H1 (cell line): ENCODE measurements around the gene ICAM2. TPM values are rescaled to one million over a fixed set of nuclear protein-coding genes. Genes with fewer than 3 reads are reported as not detected.

Experiments
- CTCF ChIA-PET: fragments of 300-600 bp; sonication (Branson Sonifier 250); formaldehyde crosslinking; loops from one replicate; lab custom pipeline; 2021; ENCODE audit not compliant: partially characterized antibody; lab: Charles Lee
- POLR2A ChIA-PET: fragments of 300-600 bp; sonication (Branson Sonifier 250); formaldehyde crosslinking; loops from one replicate; lab custom pipeline; 2021; ENCODE audit warnings: inconsistent platforms; ENCODE audit not compliant: partially characterized antibody; lab: Charles Lee
- DNase-seq, 2 experiments: peaks; one replicate each; pipeline versions ENCODE4 v3.0.0 to v3.0.0-alpha.2; 2010 to 2022; ENCODE audit warnings: low spot score in 2 of 2, low read depth in 1 of 2, mixed read lengths in 1 of 2
- FAIRE-seq: peaks from 2 replicates; lab custom pipeline; 2011; peaks lifted over from hg19 to GRCh38; lab: Jason Lieb, UNC
- H2AFZ ChIP-seq: 2 replicates; pipeline ENCODE4 v1.8.1; 2012; ENCODE audit warnings: low read length, inconsistent platforms
- H2AK5ac ChIP-seq: 2 replicates; pipeline ENCODE4 v1.6.1; 2013; ENCODE audit warnings: low read depth, low read length
- H2BK120ac ChIP-seq: replicated peaks from 2 replicates; pipeline ENCODE3; 2013; ENCODE audit warnings: low read depth, low read length, inconsistent platforms
- H2BK12ac ChIP-seq: 2 replicates; pipeline ENCODE4 v1.6.1; 2013; ENCODE audit warnings: low read depth, low read length
- H2BK15ac ChIP-seq: 2 replicates; pipeline ENCODE4 v1.6.1; 2013; ENCODE audit warnings: low read length
- H2BK20ac ChIP-seq: 2 replicates; pipeline ENCODE4 v1.6.1; 2013; ENCODE audit warnings: low read length
- H2BK5ac ChIP-seq: 2 replicates; pipeline ENCODE4 v1.6.1; 2013; ENCODE audit warnings: low read depth, low read length
- H3K14ac ChIP-seq: 2 replicates; pipeline ENCODE4 v1.6.1; 2013; ENCODE audit warnings: inconsistent platforms; ENCODE audit not compliant: insufficient read length
- H3K18ac ChIP-seq: 2 replicates; pipeline ENCODE4 v1.6.1; 2013; ENCODE audit warnings: low read length; ENCODE audit errors: extremely low read depth
- H3K23ac ChIP-seq: 2 replicates; pipeline ENCODE4 v1.6.1; 2013; ENCODE audit warnings: inconsistent platforms; ENCODE audit not compliant: insufficient read length
- H3K23me2 ChIP-seq: 2 replicates; pipeline ENCODE4 v1.6.1; 2013; ENCODE audit warnings: low read depth, low read length
- H3K27ac ChIP-seq: 2 replicates; pipeline ENCODE4 v1.6.1; 2011; ENCODE audit warnings: low read depth, low read length, inconsistent platforms
- H3K27me3 ChIP-seq, 4 experiments: replicated peaks in 1 of 4; 1 replicate in 1 of 4; 2 replicates in 3 of 4; pipeline versions ENCODE4 v1.6.1 to v1.8.1; 2011 to 2013; ENCODE audit warnings: low read length in 3 of 4, mild to moderate bottlenecking in 3 of 4, inconsistent platforms in 2 of 4, mixed read lengths in 2 of 4, moderate library complexity in 1 of 4; ENCODE audit not compliant: control insufficient read depth in 3 of 4, insufficient read depth in 3 of 4; ENCODE audit errors: extremely low read depth in 1 of 4
- H3K36me3 ChIP-seq, 4 experiments: 2 replicates each; pipeline versions ENCODE4 v1.6.1 to v1.8.1; 2011 to 2013; ENCODE audit warnings: mild to moderate bottlenecking in 4 of 4, low read length in 3 of 4, moderate library complexity in 2 of 4, control low read depth in 1 of 4, inconsistent platforms in 1 of 4; ENCODE audit not compliant: insufficient read depth in 4 of 4, control insufficient read depth in 2 of 4
- H3K4ac ChIP-seq: replicated peaks from 2 replicates; pipeline ENCODE3; 2013; ENCODE audit warnings: low read length, low read depth, mixed read lengths, inconsistent platforms; ENCODE audit not compliant: insufficient read length
- H3K4me1 ChIP-seq, 4 experiments: replicated peaks in 1 of 4; 1 replicate in 1 of 4; 2 replicates in 3 of 4; pipeline versions ENCODE4 v1.6.1 to v1.8.1; 2011 to 2013; ENCODE audit warnings: low read length in 3 of 4, inconsistent platforms in 2 of 4, mixed read lengths in 1 of 4; ENCODE audit not compliant: insufficient read depth in 4 of 4, control insufficient read depth in 3 of 4
- H3K4me2 ChIP-seq, 2 experiments: 2 replicates each; pipeline versions ENCODE4 v1.6.1 to v1.8.1; 2011 to 2013; ENCODE audit warnings: low read depth in 2 of 2, low read length in 2 of 2, control low read depth in 1 of 2, inconsistent platforms in 1 of 2, mild to moderate bottlenecking in 1 of 2; ENCODE audit not compliant: insufficient read depth in 1 of 2
- H3K4me3 ChIP-seq, 4 experiments: fragments of 200-600, 300-600 bp in 1 of 4; sonication (generic), shearing (Covaris generic), sonication (Bioruptor Twin) in 1 of 4; 2 replicates each; pipeline versions ENCODE4 v1.5.1 to v1.8.1; 2011 to 2016; ENCODE audit warnings: low read length in 4 of 4, low read depth in 3 of 4, control low read depth in 2 of 4, inconsistent platforms in 2 of 4, mild to moderate bottlenecking in 2 of 4, mixed read lengths in 1 of 4, moderate library complexity in 1 of 4; ENCODE audit not compliant: insufficient read depth in 2 of 4; ENCODE audit errors: extremely low read depth in 1 of 4
- H3K56ac ChIP-seq: replicated peaks from 2 replicates; pipeline ENCODE3; 2013; ENCODE audit warnings: low read depth, mild to moderate bottlenecking, mixed read lengths, low read length, inconsistent platforms; ENCODE audit not compliant: insufficient read length
- H3K79me1 ChIP-seq: 2 replicates; pipeline ENCODE4 v1.6.1; 2013; ENCODE audit warnings: low read depth, low read length, control low read depth
- H3K79me2 ChIP-seq, 2 experiments: 2 replicates each; pipeline versions ENCODE4 v1.6.1 to v1.8.1; 2012 to 2013; ENCODE audit warnings: low read length in 2 of 2, mild to moderate bottlenecking in 2 of 2, inconsistent platforms in 1 of 2; ENCODE audit not compliant: insufficient read depth in 2 of 2, control insufficient read depth in 1 of 2
- H3K9ac ChIP-seq, 4 experiments: replicated peaks in 1 of 4; 1 replicate in 1 of 4; 2 replicates in 3 of 4; pipeline versions ENCODE4 v1.6.1 to v1.8.1; 2011 to 2013; ENCODE audit warnings: low read depth in 3 of 4, low read length in 3 of 4, control low read depth in 2 of 4, mild to moderate bottlenecking in 2 of 4, moderate library complexity in 2 of 4, inconsistent platforms in 1 of 4; ENCODE audit errors: extremely low read depth in 1 of 4
- H3K9me3 ChIP-seq, 2 experiments: 2 replicates each; pipeline versions ENCODE4 v1.6.1 to v1.8.1; 2012 to 2013; ENCODE audit warnings: mild to moderate bottlenecking in 2 of 2, moderate library complexity in 2 of 2, control low read depth in 1 of 2, inconsistent platforms in 1 of 2, low read depth in 1 of 2, low read length in 1 of 2, mixed read lengths in 1 of 2; ENCODE audit not compliant: insufficient read depth in 2 of 2
- H4K20me1 ChIP-seq, 2 experiments: replicated peaks in 1 of 2; 2 replicates each; pipeline versions ENCODE3 to v1.8.1; 2011 to 2013; ENCODE audit warnings: inconsistent platforms in 2 of 2, low read length in 2 of 2, mild to moderate bottlenecking in 1 of 2; ENCODE audit not compliant: insufficient read depth in 2 of 2, control insufficient read depth in 1 of 2
- H4K5ac ChIP-seq: 2 replicates; pipeline ENCODE4 v1.6.1; 2013; ENCODE audit warnings: low read length, low read depth, mixed read lengths, inconsistent platforms; ENCODE audit not compliant: insufficient read length
- H4K8ac ChIP-seq: 2 replicates; pipeline ENCODE4 v1.8.0; 2013; ENCODE audit warnings: mild to moderate bottlenecking, moderate library complexity, low read length, inconsistent platforms; ENCODE audit not compliant: insufficient read depth; ENCODE audit errors: extremely low read depth
- H4K91ac ChIP-seq: replicated peaks from 2 replicates; pipeline ENCODE3; 2013; ENCODE audit warnings: low read length, mixed read lengths, inconsistent platforms; ENCODE audit not compliant: insufficient read length
- HDAC2 ChIP-seq, 2 experiments: fragments of 300-600 bp in 1 of 2; sonication (generic) in 1 of 2; IDR thresholded peaks; 2 replicates each; pipeline ENCODE4 v1.6.1; 2011 to 2012; ENCODE audit warnings: low read depth in 2 of 2, low read length in 2 of 2, mild to moderate bottlenecking in 2 of 2, moderate library complexity in 2 of 2, borderline replicate concordance in 1 of 2, inconsistent platforms in 1 of 2
- HDAC6 ChIP-seq: IDR thresholded peaks from one replicate; pipeline ENCODE4 v1.7.1; 2012; ENCODE audit warnings: low read depth, mild to moderate bottlenecking, inconsistent platforms, low read length, moderate library complexity
- NANOG ChIP-seq: IDR thresholded peaks from 2 replicates; pipeline ENCODE4 v1.6.1; 2011; ENCODE audit warnings: low read length, low read depth, mild to moderate bottlenecking, inconsistent platforms; ENCODE audit not compliant: insufficient read depth, poor library complexity, severe bottlenecking
- RNF2 ChIP-seq: fragments of 200-900, 300-1000 bp; sonication (generic); IDR thresholded peaks from 2 replicates; pipeline ENCODE4 v1.7.1; 2016; ENCODE audit warnings: borderline replicate concordance, low read depth, mild to moderate bottlenecking, antibody characterized with exemption, low read length; ENCODE audit not compliant: poor library complexity, severe bottlenecking; ENCODE audit errors: missing control alignments
- SIN3A ChIP-seq, 2 experiments: IDR thresholded peaks in 1 of 2; conservative IDR thresholded peaks in 1 of 2; 2 replicates each; pipeline ENCODE4 v1.6.1; 2011 to 2012; ENCODE audit warnings: low read length in 2 of 2, improper control_type of control experiment in 1 of 2, low read depth in 1 of 2, mild to moderate bottlenecking in 1 of 2
- TEAD4 ChIP-seq: IDR thresholded peaks from 2 replicates; pipeline ENCODE4 v1.6.1; 2012; ENCODE audit warnings: low read depth, low read length, inconsistent platforms, mixed read lengths
- YY1 ChIP-seq: IDR thresholded peaks from 2 replicates; pipeline ENCODE4 v1.6.1; 2011; ENCODE audit warnings: low read depth, mild to moderate bottlenecking, low read length
- WGBS, 2 experiments: shearing (Covaris generic) in 1 of 2; methylation state at CpG; one replicate each; pipeline versions ENCODE4 v1.1.6 to v1.1.7; 2013 to 2015; ENCODE audit warnings: low lambda C conversion rate in 2 of 2, mixed read lengths in 2 of 2, inconsistent platforms in 1 of 2, low coverage in 1 of 2, missing lambda C conversion rate in 1 of 2; ENCODE audit not compliant: insufficient replicate concordance in 2 of 2, insufficient coverage in 1 of 2, insufficient read length in 1 of 2; ENCODE audit errors: extremely low coverage in 1 of 2, missing lambda C conversion rate in 1 of 2; 5-methylcytosine and 5-hydroxymethylcytosine counted together
- polyA plus RNA-seq, 7 experiments: library from polyadenylated mRNA; depleted of rRNA in 3 of 7; stranded (reverse) in 5 of 7; unstranded in 2 of 7; fragments of >200 nt in 5 of 7; fragments of 200-250 nt in 2 of 7; gene quantifications; 1 replicate in 5 of 7; 2 replicates in 1 of 7; 4 replicates in 1 of 7; pipeline versions ENCODE4 v1.2.1 to v1.2.3, GENCODE V29; 2011 to 2013; ENCODE audit warnings: missing spikeins in 2 of 7, mixed read lengths in 2 of 7
- total RNA-seq: library from RNA; stranded (reverse); fragmentation: NEBNext Ultra II Directional; extraction: Animal tissue kit (Norgen Biotek cat#: 25700); gene quantifications from 2 replicates; pipeline ENCODE4 v1.2.1, GENCODE V29; 2021

The ICAM2 gene
- total and polyA plus RNA-seq, 2 of the 8 experiments (the other 6 are each of a cell fraction or from before 2014, with no cell fraction given) = 0.45 to 0.63 TPM

DNA sequence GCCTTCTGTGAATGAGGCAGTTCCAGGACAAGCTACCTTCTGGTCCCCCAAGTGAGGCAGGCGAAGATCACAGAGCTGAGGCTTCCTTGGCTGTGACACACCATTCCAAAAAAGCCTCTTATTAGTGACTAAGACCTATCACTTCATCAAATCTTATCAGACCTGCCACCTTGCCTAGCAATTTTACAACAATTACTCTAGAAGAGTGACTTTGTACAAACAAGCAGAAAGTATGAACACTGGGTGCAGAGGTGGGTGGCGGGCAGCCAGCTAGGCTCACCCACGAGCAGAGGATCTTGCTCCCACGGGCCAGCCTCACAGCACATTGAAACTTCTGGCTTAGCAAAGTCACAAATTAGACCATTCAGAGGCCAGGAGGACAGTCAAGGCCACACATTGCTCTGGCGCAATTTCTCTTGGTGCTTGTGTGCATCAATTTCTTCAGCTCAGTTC, 2.2 kb upstream of the ICAM2 start:
- H3K14ac ChIP-seq = no peak overlapping the region
- ChIA-PET POLR2A (interaction anchor here (0.7 kb wide), 2 partner anchors 9 to 108 kb away, joined by 3 read pairs; no protein-coding TSS in a partner anchor), CTCF (interaction anchor here (0.7 to 11.6 kb wide), 7 partner anchors 9 to 157 kb away, joined by 3 to 202 read pairs (median 3); partner anchors contain the start of genes ERN1, GH1 and GH2)
- no peak overlapping the region for H3K4me2 ChIP-seq
- no peaks in the 10 kb centered on the region for H3K79me2 ChIP-seq
- no peaks in the 10 kb centered on the region for H3K9me3 ChIP-seq
- H2BK15ac ChIP-seq = no peak overlapping the region
- H2BK20ac ChIP-seq = no peak overlapping the region
- no peaks in the 10 kb centered on the region for H3K36me3 ChIP-seq
- WGBS, 2 experiments = 93% methylated on average over 5 of the region's 5 CpGs; no CpG with 5 or more reads in 1 of the 2 experiments
- no peak overlapping the region for H4K8ac ChIP-seq
- H3K79me1 ChIP-seq = no peaks in the 10 kb centered on the region
- no peak overlapping the region for H3K4me3 ChIP-seq
- peak in 1 of 2 experiments; percentile 19 for DNase-seq
- no peak overlapping the region for H2BK120ac ChIP-seq
- H3K23ac ChIP-seq = no peak overlapping the region
- no peak overlapping the region for H3K9ac ChIP-seq
- no peak overlapping the region for H3K27ac ChIP-seq
- H4K20me1 ChIP-seq = no peaks in the 10 kb centered on the region
- H3K23me2 ChIP-seq = no peaks in the 10 kb centered on the region
- H2BK5ac ChIP-seq = no peak overlapping the region
- no peak overlapping the region for H4K91ac ChIP-seq
- no peak overlapping the region for H3K56ac ChIP-seq
- no peak for FAIRE-seq
- H3K4me1 ChIP-seq = peaks cover 0 to 5% (median 3%) of the 10 kb centered on the region in 4 experiments; a peak in 6 of 7 replicates
- H3K4ac ChIP-seq = no peak overlapping the region
- no peak overlapping the region for H3K18ac ChIP-seq
- H2AFZ ChIP-seq = no peak overlapping the region
- no peak overlapping the region for H2BK12ac ChIP-seq
- no peak overlapping the region for H2AK5ac ChIP-seq
- H4K5ac ChIP-seq = no peak overlapping the region
- peaks cover 0 to 4% (median 1%) of the 10 kb centered on the region in 4 experiments; a peak in 3 of 7 replicates for H3K27me3 ChIP-seq
- no peak for TF ChIP-seq SIN3A (conservative IDR thresholded peaks at IDR 0.05 in 1 of 2, IDR thresholded peaks at IDR 0.05 in 1 of 2; ENCODE audit: low read depth in 1 of 2, low read length in 2 of 2)
- no peak for TF ChIP-seq RNF2
- no peak for TF ChIP-seq TEAD4
- TF ChIP-seq HDAC2 (IDR thresholded peaks at IDR 0.05; ENCODE audit: borderline replicate concordance in 1 of 2, low read depth in 2 of 2, low read length in 2 of 2) = no peak
- no peak for TF ChIP-seq NANOG
- no peak for TF ChIP-seq YY1
- no peak for TF ChIP-seq HDAC6
